HG03108 (cell line): ENCODE data around the gene LMX1B.

Experiments
- ATAC-seq: cut with Tn5 transposase; IDR thresholded peaks from one replicate; pipeline ENCODE4 v1.9.1; 2021; ENCODE audit warnings: moderate library complexity; ENCODE audit not compliant: unreplicated experiment

Gene LMX1B

DNA sequence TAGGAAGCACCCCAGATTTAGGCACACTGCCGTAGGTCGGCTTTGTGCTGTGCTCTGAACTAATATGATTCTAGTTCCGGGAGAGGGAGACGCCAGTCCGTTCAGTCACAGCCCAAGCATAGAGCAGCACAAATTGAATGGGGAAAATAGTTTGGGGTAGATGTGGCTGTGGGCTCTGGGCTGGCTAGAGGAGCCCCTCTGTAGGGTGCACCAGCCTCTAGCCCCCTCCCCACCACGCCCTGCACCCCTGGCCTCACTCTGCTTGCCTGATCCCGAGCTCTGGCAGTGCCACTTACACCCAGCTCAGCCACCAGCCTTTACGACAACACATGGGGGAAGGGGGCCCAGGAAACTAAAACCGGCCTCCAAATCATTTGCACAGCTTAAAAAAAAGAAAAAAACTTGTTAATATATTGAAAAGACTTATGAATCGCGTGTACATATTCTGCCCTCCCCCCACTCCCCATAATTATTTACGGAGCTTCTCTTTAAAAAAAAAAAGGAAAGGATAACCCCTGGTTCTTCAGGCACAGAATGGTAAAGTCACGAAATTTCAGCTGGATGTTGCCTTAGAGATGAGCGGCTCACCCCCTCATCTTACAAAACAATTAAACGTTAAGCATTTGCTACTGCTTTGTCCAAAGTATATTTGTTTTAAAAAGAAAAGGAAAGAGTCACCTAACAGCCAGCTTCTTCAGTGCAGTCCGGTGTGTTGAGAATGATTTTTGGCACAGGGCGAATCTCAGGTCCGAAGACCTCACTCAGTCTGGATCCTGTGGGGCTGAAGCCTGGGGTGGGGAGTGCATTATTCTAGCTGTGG lies 3.5 kb downstream of the LMX1B start:
- ATAC-seq: no peak

DNA sequence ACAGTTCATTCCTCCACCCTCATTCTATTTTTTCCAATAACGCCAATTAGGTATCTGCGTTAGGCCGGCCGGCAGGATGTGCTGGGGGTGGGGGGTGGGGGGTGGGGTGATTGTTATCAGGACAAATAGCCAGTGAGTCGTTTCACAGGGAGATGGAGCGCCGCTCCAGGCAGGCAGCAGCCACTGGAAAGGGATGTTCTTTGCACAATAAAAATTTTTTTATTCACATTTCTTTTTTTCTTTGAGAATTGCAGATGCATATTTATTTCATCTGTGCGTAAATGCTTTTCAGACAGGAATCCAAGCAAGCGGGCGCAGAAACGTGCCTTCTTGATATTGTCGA lies 4.1 kb downstream of the LMX1B start:
- no peak for ATAC-seq

DNA sequence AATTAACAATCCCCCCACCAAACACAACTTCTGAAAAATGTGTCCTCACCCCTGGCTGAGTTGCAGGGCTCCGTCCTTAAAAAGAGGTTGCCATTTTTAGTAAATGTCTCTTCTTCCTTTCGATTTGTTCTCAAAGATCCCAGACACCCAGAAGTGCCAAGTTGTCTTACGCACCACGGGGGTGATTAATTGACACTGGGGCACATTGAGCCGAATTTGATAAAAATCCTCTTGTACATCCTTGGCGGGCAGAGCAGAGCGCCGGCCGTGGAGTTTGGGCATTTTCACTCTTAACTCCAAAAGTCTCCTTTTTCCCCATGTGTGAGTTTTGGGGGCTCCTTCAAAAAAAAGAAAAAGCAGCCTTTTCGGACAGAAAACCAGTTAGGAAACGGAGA lies 4.5 kb downstream of the LMX1B start:
- ATAC-seq: no peak

DNA sequence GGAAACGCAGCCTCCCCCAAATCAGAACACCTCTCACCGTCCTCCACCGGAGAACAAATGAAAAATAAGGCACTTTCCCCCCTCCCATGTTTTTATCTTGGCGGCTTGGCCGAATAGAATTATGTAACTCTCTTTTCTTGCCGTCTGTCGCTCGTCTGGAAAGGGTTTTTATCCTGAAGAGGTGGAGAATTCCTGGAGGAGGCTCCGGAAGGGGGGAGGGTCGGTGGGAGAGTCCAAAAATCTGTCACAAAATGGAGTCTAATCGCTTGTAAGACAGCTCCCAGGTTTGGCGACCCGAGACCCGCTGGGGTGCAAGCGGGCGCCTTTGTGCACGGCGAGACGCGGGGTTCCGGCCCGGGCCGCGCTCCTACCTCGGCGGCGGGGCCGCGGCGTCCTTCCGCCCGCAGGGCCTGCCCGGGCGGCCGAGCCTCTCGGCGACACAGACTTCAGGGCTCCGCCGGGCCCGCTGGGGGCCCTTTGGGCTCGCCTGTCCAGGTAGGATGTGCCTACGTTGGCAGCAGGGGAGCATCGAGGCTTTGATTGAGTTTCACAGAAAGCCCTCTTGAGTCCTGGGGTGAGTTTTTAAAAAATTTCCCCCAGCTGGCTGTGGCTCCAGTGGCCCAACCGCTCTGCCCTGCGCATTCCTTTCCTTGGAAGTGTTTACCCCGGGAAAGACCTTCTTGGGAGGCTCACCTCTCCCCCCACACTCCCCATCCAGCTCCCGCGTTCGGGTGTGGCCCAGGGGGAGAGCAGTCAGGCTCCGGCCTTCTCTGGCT lies 5.0 kb downstream of the LMX1B start:
- ATAC-seq: no peak

DNA sequence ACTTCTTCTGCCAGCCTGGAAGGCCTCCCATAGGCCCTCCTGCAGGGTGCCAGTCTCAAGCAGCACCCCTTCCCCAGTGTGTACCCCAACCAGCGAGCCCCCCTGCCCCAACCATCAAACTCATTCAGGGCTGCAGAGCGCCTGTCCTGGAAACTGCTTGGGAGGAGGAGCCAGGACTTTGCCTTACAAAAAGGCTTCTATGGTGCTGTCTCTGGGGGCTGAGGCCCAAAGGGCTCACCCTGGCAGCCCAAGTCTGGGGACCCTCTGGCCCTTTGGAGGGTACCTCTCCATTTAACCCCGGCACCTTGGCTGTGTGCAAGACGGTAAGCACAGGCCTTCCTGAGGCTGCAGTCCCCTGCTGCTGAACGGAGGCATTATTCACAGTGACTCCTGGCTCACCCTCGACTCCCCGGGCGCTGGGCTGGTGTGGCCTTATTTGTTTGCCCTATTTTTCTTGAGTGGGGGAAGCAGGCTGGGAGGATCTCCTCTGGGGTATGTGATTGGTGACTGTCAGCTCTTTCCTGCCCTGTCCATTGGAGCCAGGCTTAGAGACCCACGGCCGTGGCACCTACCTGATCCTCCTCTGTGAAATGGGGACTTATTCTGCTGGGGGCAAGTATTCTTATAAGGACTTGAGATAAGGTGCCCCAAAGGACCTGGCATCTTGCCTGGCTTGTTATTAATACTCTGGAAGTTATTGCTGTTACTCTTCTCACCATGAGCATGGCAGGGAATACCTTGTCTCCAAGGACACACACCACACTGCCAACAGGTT lies 5.8 kb downstream of the LMX1B start:
- no peak for ATAC-seq

DNA sequence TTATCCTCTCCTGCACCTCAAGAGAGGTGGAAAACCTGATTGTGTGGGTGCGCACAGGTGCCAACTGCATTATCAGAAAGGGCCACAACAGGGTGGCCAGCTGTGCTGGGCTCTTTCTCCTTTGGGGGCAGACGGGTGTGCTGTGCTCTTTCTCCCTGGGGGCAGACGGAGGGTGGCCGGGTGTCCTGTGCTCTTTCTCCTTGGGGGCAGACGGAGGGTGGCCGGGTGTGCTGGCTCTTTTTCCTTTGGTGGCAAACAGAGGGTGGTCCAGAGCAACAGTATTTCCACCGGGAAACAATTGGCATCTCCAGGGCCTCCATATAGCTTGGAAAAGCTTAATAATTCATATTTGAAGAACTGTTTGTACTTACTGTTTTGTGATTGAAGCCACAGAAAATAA lies 6.8 kb downstream of the LMX1B start:
- no peak for ATAC-seq

DNA sequence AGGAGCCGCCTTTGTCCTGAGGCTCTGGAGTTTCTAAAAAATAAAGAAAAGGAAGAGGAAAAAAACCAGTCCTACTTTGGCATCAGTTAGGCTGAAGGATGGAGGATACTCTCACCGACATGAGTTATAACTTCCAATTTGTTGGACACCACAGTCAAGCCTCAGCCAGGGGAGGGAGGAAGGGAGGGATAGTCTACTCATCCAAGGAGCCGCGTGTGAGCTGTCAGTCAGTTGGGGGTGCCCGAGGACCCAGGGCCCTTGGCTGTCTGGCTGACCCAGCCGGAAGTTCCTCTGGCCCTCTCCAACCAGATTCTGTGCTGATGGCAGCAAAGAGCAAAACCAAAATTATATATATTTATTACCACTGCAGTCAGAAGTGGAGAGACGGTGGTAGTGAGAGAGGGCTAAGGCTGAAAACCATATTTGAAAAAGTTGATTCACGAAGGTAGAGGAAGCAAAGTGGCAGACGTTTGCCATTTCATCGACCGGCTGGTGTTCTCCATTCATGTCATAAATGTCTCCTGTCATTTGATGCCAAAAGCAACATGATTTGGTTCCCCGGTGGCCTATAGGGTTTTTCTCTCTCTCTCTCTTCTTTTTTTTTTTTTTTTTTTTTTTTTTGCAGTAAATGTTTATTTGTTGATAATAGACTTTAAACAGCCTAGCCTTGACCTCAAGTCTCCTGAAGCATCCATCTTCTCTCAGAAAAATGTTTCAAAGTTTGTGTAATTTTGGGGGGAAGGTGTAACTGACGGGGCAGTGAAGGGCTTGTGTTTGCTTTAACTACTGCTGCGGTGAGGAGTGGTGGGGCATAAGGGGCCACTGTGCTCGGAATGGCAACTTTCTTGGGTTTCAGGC lies 7.6 kb downstream of the LMX1B start:
- ATAC-seq: no peak

DNA sequence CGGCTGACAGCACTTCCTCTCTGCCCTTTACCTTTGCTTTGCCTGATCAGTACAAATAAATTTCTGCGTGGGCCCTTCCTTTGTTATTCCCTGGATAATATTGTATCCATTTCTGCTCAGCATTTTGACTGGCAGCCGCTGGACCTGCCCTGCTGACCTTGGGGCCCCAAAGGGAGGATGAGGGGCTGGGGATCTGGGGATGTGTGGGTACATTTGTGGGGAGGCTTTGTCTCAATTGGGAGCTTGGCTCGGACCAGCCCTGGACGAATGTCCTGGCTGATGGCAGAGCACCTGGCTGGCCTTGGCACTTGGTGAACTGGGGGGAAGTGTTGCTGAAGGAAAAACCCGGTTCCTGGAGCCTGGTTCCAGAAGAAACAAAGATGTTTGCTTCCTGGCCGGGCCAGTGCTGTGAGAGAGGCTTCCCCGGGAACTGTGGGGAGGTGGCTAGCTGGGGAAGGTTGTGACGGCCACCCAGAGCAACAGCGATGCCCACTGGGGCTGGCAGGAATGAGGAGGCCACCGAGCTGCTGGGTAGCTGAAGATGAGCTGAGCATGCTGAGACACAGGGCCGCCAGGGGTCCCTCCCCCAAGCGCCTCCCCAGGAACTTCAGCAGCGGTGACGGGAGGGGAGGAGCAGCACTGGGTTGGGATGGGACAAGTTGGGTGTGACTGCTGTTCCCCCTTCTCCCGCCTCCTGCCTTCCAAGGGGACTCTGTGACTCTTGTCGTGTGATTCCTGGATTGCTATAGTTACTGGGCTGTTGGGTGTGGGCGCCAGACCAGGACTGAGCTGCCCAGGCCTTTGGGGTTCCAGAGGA lies 8.4 kb downstream of the LMX1B start:
- ATAC-seq: no peak

DNA sequence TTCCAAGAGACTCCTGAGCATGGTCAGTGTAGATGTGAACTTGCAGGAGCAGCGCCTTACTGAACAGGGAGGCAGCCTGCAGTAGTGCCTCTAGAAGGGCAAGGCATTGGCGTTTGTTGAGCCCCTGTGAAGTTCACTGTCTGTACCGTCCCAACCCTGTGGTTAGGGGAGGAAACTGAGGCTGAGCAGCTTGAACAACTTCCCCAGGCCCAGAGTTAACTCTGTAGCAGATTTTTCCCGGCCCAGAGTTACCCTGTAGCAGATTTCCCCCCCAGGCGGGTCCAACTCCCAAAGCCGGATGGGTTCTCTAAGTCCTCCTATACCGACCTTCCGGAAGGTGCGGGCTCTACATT lies 9.6 kb downstream of the LMX1B start:
- no peak for ATAC-seq

DNA sequence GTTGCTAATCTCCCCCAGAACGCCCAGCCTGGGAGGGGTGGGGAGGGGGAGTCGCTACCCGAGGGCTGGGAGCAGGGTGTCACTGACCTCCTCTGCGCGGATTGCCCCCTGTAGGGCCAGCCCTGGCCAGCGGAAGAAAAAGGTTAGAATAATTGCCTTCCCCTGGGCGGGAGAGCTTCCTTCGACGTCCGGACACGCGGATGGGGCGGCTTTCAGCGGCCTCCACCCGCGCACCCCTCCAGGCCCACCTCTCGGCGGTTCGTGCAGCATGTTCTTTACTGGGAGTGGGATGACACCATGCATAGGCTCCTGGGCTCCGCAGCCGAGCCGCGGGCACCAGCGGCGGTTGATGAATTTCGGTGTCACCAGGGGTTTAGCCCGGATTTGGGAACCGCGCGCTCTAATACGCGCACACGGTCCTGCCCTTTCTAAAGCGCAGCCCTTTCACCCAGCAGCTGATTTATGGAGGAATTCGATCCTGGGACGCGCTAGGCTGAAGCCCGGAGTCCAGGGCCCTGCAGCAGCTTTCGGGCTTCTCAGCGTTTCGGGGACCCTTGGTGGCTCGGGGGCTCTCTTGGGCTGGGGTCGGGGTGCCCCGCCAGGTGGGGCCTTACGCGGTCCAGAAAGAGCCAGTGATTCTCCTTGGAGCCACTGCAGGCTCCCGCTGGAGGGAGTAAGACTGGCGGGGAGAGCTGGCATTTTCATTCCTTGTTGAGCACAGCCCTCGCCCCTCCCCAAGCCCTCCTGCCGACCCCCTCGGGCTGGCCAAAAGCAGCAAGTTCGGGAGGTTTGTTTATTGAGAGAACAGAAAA lies 10.1 kb downstream of the LMX1B start:
- no peak for ATAC-seq

DNA sequence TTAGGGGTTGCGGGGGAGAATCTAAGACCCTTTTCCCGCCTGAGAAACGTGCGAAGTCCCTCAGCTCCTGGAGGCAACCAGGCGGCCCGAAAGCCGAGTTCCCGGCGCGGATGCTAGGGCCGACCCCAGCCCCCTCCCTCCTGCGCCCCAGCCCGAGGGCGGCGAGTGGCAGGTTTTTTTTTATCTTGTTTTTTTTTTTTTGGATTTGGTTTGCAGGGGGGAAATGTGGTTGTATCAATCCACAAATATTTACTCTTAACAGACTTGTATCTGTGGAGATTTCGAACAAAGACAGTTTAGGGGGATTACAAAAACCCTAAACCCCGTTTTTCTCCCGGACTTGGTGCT lies 10.7 kb downstream of the LMX1B start:
- ATAC-seq: no peak

DNA sequence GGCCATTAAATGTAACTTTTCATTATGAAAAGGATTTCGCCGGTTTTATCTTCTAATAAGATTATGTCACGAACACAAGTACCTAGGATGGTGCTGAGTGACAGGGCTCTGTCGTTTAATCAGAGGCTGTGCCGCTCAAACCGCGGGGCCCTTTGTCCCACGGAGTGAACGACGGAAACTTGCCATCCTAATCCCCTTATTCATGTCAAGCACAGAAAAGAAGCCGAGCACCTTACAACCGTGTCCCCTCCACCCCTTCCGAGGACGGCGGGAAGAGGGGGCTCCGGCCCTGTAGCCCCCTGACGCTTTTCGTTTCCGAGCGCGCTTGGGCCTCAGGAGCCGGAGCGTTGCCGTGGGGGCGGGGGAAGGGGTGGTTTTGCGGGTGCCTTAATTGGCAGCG lies 11.2 kb downstream of the LMX1B start:
- ATAC-seq: no peak

DNA sequence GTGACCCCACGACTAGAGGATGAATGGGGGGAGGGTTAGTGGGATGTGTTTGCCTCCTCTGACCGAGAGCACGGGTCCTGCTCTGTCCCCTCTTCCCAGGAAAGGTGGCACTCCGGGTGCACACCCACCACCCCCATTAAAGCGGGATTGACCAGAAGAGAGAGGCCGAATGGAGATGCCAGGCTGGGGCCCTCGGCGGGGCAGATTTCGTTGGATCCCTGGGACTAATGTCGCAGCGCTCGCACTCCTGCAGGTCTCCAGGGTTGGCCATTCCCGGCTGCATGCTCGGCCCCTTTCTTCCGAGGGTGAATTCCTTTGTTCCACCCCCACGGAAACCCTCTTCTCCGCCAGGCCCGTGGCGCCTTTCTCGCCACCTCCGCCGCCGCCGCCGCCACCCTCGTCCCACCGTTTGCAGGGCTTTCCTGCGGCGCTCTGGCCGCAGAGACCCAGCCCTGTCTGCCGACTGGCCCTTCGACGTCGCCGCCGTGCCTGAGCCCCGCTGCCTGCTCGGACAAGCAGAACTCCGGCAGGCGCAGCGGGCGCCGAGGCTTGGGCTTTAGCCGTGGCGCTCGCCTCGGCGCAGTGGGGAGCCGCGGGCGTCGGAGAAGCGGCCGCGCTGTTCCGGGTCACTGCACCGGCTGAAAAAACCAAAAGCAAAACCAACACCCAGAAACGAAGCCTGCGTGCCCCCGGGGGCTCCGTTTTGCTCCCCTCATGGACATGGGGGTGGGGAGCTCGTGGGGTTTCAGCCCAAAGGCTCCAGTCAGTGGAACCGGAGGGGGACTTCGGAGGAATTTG lies 11.8 kb downstream of the LMX1B start:
- ATAC-seq: no peak

DNA sequence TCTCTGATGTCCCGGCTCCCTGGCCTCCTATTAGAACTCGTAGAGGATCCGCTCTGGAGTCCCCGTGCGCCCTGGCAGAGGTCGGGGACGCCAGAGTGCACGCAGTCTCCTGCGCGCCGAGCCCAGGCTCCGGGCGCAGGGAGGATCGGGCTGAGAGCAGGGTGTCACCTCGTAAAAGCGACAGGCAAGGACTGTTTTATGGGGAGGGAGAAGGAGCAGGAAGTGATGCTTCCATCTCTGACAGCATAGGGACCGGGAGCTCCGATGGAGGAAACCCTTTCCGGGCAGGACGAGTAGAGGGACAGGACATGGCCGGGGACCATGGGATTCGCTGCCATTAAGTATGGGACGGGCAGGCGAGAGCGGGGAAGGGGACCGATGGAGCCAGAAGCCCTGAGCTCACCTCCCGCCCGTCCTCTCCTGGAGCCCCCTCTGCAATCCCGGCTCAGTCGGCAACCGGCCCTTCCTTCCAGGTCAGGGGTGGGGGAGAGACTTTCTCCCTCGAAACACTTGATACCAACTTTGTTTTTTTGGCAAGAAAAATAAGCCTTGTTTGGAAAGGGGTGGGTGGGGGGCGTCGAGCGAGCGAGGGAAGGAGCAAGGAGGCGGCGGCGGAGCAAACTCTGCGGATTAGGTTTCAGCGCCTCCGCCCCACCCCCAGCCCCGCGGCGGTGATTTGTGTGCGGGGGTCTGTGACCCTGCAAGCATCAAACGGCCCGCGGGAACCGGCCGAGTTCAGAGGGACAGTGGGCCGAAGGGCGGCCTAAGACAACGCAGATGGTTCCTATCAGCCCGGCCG lies 12.6 kb downstream of the LMX1B start:
- ATAC-seq: no peak

DNA sequence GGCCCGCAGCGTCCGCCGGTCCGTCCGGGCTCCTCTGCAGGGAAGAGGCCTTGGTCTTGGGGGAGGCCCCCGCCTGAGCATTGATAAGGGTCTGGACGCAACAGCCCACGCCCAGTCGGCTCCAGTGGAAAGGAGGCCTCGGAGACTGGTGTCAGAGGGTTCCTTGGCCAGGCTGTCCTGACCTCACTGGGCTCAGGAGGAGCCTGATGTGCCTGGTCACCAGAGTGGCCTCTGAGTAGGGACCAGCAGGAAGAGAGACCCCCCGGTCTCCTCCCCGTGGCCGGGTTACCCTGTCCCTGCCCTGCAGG lies 13.2 kb downstream of the LMX1B start:
- no peak for ATAC-seq

DNA sequence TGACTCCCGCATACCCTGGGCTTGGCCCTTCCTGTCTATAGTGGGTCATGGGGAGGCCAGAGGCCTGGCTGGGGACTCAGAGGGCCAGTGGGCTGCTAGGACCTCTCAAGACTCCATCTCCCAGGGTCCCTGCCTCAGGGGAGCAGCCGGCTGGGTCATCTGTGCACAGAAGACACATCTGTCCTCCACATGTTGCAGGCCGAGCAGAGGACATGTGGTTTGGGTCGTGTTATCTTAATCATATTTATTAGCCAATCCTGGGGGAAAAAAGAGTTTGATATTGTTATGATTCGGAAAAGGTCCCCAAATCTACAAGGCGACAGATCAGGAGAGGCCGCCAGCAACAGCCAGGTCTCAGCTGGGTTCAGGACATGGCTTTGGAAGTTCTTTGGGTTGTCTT lies 14.4 kb downstream of the LMX1B start:
- ATAC-seq: no peak

DNA sequence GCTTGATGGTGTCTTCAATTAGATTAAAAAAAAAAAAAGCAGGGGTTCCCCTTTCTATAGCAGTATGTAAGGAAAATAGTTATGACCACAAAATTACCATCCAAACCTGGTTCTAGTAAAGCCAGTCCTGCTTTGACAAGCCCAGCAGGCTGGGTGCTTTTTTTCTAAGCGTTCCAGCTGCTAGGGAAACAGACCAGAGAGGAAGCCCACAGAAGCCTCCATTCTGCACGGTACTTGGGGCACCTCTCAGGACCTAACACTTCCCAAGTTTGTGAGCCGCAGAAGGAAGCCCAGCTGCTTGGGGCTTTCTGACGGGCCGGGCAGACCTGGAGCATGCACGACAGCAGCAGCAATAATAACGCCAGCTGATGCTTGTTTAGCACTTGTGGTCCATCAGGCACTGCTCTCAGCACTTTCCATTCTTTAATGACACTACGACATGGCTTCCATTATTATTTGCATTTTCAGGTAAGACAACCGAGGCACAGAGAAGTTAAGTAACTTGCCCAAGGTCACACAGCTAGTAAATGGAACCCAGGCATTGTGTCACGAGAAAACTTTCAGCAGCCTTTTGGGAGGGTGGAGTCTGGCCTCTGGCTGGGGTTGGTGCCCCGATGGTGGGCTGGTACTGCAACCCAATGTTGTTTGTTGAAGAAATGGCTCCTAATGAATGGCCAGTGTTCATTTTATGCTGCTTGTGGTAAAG lies 15.4 kb downstream of the LMX1B start:
- ATAC-seq: no peak
